Breast epithelium (tissue), 3 donors: ENCODE results near the gene TNFRSF6B.

Source experiments
- POLR2A ChIP-seq: fragments of 450-650 bp; IDR thresholded peaks from one replicate; pipeline ENCODE4 v1.6.1; 2016; ENCODE audit warnings: antibody characterized with exemption, mild to moderate bottlenecking, moderate library complexity
- TF ChIP-seq, protein P1 (sequence below), 3 donors: fragments of 450-650 bp; IDR thresholded peaks; one replicate each; pipeline ENCODE4 v1.5.1; 2016 to 2017; ENCODE audit warnings: antibody characterized with exemption in 3 of 3, mild to moderate bottlenecking in 3 of 3, moderate library complexity in 3 of 3

DNA sequence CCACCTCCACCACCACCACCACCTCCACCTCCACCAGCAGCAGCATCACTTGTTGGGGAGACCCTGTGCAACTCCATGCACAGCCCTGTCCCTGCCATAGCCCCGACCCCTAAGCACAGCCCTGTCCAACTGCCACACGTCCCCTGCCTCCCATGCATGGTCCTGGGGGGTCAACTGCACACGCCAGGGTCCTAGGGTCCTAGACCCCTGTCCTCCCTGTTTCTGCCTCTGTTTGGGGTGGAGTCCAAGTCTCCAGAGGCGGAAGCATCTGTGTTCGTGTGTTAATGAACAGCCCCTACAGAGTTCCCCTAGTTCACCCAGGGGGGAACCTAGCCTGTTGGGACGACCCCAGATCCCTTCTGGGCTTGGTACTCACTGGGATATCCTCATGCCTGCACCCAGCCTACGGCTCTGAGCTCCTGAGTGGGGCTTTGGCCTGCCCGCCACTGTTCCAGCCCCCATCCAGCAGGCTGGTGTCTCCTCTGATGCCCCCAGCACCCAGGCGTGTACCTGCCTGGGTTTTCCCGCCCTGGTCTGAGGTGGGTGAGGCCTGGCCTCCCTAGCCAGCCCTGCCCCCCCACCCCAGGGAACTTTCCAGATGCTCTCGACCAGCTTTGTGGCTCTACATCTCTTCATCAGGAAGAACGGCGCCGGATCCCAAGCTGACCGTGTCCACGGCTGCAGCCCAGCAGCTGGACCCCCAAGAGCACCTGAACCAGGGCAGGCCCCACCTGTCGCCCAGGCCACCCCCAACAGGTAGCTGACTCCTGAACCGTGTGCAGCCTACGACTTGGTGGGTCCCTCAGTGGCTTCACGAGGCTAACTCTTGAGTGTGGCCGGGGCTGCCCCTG, 2.5 kb upstream of the TNFRSF6B start:
- no peak for TF ChIP-seq POLR2A
- TF ChIP-seq, protein P1, sequence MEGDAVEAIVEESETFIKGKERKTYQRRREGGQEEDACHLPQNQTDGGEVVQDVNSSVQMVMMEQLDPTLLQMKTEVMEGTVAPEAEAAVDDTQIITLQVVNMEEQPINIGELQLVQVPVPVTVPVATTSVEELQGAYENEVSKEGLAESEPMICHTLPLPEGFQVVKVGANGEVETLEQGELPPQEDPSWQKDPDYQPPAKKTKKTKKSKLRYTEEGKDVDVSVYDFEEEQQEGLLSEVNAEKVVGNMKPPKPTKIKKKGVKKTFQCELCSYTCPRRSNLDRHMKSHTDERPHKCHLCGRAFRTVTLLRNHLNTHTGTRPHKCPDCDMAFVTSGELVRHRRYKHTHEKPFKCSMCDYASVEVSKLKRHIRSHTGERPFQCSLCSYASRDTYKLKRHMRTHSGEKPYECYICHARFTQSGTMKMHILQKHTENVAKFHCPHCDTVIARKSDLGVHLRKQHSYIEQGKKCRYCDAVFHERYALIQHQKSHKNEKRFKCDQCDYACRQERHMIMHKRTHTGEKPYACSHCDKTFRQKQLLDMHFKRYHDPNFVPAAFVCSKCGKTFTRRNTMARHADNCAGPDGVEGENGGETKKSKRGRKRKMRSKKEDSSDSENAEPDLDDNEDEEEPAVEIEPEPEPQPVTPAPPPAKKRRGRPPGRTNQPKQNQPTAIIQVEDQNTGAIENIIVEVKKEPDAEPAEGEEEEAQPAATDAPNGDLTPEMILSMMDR (IDR thresholded peaks at IDR 0.05) = no peak
